DOHH2 (cell line): Measurements from ENCODE around the gene RAB8B.

Source experiments
- H3F3A ChIP-seq: fragments of 200-600 bp; sonication (generic), shearing (Covaris generic); 2 replicates; pipeline ENCODE4 v1.6.0; 2016; ENCODE audit warnings: antibody characterized with exemption, mild to moderate bottlenecking; ENCODE audit not compliant: control insufficient read depth, insufficient read depth
- H3K27ac ChIP-seq: fragments of 200-600 bp; sonication (generic); 2 replicates; pipeline ENCODE4 v1.5.1; 2014; ENCODE audit warnings: low read depth, mild to moderate bottlenecking, low read length, moderate library complexity
- H3K27me3 ChIP-seq: fragments of 200-600 bp; sonication (generic); 2 replicates; pipeline ENCODE4 v1.6.1; 2014; ENCODE audit warnings: mild to moderate bottlenecking, low read length, mixed read lengths; ENCODE audit not compliant: control insufficient read depth
- H3K36me3 ChIP-seq: fragments of 200-600 bp; sonication (generic); 2 replicates; pipeline ENCODE4 v1.6.1; 2014; ENCODE audit warnings: mild to moderate bottlenecking, low read length, moderate library complexity, mixed read lengths; ENCODE audit not compliant: control insufficient read depth
- H3K4me1 ChIP-seq: fragments of 200-600 bp; sonication (generic); 2 replicates; pipeline ENCODE4 v1.6.1; 2014; ENCODE audit warnings: mild to moderate bottlenecking, low read length, mixed read lengths; ENCODE audit not compliant: control insufficient read depth
- H3K4me2 ChIP-seq: fragments of 200-600 bp; sonication (generic); 2 replicates; pipeline ENCODE4 v1.6.0; 2014; ENCODE audit warnings: mild to moderate bottlenecking, low read length, moderate library complexity
- H3K4me3 ChIP-seq: fragments of 200-600 bp; sonication (generic); 2 replicates; pipeline ENCODE4 v1.5.1; 2014; ENCODE audit warnings: mild to moderate bottlenecking, low read length, mixed read lengths
- H3K79me2 ChIP-seq: fragments of 200-600 bp; sonication (generic); 2 replicates; pipeline ENCODE4 v1.6.1; 2014; ENCODE audit warnings: mild to moderate bottlenecking, low read length, mixed read lengths; ENCODE audit not compliant: control insufficient read depth
- H3K9me2 ChIP-seq: fragments of 200-600 bp; sonication (generic); replicated peaks from 2 replicates; pipeline ENCODE4 v1.6.1; 2014; ENCODE audit warnings: mild to moderate bottlenecking, low read length, mixed read lengths; ENCODE audit not compliant: control insufficient read depth
- H3K9me3 ChIP-seq: fragments of 200-600 bp; sonication (generic); 2 replicates; pipeline ENCODE4 v1.6.1; 2014; ENCODE audit warnings: antibody characterized with exemption, low read length, mixed read lengths; ENCODE audit not compliant: control insufficient read depth, insufficient read depth
- H4K20me1 ChIP-seq: fragments of 200-600 bp; sonication (generic); 2 replicates; pipeline ENCODE4 v1.6.0; 2014; ENCODE audit warnings: low read depth, mild to moderate bottlenecking, antibody characterized with exemption, low read length, moderate library complexity; ENCODE audit not compliant: control insufficient read depth, insufficient read depth
- EZH2phosphoT487 ChIP-seq: fragments of 200-600 bp; sonication (generic); IDR thresholded peaks from 2 replicates; pipeline ENCODE4 v1.6.1; 2017; ENCODE audit warnings: borderline replicate concordance, mild to moderate bottlenecking, antibody characterized with exemption, low read length, moderate library complexity, mixed read lengths
- TF ChIP-seq, protein P1 (sequence below): fragments of 200-600 bp; sonication (generic); IDR thresholded peaks from one replicate; pipeline ENCODE4 v1.5.1; 2014; ENCODE audit warnings: antibody characterized with exemption, mild to moderate bottlenecking, low read depth, low read length; ENCODE audit not compliant: poor library complexity, severe bottlenecking

Gene RAB8B

DNA sequence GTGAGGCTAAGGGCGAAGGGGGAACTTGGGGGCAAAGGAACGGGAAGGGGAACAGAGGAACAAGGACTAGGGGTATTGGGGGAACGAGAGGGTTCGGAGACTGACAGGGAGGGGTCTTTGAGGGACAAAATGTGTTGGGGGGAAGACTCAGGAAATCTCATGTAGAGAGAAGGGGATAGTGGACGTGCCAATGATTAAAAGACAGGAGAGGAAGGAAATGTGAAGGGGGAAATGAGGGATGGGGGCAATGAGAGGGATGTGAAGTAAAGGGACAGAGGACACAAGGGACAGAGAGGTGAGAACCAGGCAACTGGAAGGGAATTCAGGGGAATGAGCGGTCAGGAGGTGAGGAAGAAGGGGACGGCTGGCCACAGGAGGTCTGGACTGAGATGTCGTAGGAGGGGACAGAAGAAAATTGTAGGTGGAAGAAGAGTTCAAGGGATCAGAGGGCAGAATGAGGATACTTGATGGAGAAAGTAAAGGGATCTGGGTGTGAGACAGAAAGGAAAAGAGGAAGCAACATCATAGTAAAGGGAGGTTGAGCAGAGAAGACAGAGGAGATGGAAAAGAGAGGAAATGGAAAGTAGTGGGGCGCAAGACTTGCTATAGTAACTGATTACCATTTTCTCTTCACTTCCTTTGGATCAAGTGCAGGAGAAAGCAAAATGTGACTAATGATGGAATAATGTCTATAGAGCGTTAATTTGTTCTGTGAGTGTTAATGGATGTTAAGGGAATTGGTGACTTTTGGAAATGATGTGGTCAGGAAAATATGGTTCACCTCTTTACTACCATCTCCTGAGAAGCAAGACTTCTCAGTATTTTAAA, 749 bp downstream of the RAB8B start:
- H3K4me2 ChIP-seq: peak overlapping the region; percentile 94
- H3K9me3 ChIP-seq: no peaks in the 10 kb centered on the region
- H3K27me3 ChIP-seq: peaks cover 4% of the 10 kb centered on the region
- peaks cover 62% of the 10 kb centered on the region for H3K4me1 ChIP-seq
- TF ChIP-seq, protein P1, sequence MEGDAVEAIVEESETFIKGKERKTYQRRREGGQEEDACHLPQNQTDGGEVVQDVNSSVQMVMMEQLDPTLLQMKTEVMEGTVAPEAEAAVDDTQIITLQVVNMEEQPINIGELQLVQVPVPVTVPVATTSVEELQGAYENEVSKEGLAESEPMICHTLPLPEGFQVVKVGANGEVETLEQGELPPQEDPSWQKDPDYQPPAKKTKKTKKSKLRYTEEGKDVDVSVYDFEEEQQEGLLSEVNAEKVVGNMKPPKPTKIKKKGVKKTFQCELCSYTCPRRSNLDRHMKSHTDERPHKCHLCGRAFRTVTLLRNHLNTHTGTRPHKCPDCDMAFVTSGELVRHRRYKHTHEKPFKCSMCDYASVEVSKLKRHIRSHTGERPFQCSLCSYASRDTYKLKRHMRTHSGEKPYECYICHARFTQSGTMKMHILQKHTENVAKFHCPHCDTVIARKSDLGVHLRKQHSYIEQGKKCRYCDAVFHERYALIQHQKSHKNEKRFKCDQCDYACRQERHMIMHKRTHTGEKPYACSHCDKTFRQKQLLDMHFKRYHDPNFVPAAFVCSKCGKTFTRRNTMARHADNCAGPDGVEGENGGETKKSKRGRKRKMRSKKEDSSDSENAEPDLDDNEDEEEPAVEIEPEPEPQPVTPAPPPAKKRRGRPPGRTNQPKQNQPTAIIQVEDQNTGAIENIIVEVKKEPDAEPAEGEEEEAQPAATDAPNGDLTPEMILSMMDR: no peak
- TF ChIP-seq EZH2phosphoT487: no peak
- no peaks in the 10 kb centered on the region for H4K20me1 ChIP-seq
- H3K9me2 ChIP-seq: no peaks in the 10 kb centered on the region
- peaks cover 17% of the 10 kb centered on the region for H3F3A ChIP-seq
- H3K4me3 ChIP-seq: peak overlapping the region; percentile 89
- H3K36me3 ChIP-seq: no peaks in the 10 kb centered on the region
- H3K27ac ChIP-seq: peak overlapping the region; percentile 75
- H3K79me2 ChIP-seq: peaks cover 57% of the 10 kb centered on the region

GRCh38 chr15:63190769-63191649, 1.6 kb downstream of the RAB8B start:
- Histone ChIP-seq H3K79me2 (peaks cover 66% of the 10 kb centered on the region), H3K27me3 (peaks cover 4% of the 10 kb centered on the region), H3K4me1 (peaks cover 71% of the 10 kb centered on the region), H3K9me3 (no peaks in the 10 kb centered on the region), H3K4me2 (peak overlapping the region; percentile 94), H3K27ac (peak overlapping the region; percentile 75), H4K20me1 (no peaks in the 10 kb centered on the region), H3K9me2 (no peaks in the 10 kb centered on the region), H3K36me3 (peaks cover 5% of the 10 kb centered on the region), H3F3A (peaks cover 17% of the 10 kb centered on the region), H3K4me3 (peak overlapping the region; percentile 89)
- TF ChIP-seq, protein P1: no peak
- no peak for TF ChIP-seq EZH2phosphoT487

- Histone ChIP-seq H3K4me3 (peak overlapping the region; percentile 89), H3K4me2 (peak overlapping the region; percentile 94)
Observed at GRCh38 chr15:63191895-63192618, 2.7 kb downstream of the RAB8B start.

More at GRCh38 chr15:63191895-63192618, 2.7 kb downstream of the RAB8B start:
- Histone ChIP-seq H3K36me3 (peaks cover 7% of the 10 kb centered on the region), H3K27me3 (no peaks in the 10 kb centered on the region), H3F3A (peaks cover 17% of the 10 kb centered on the region), H3K9me2 (no peaks in the 10 kb centered on the region), H3K4me1 (peaks cover 75% of the 10 kb centered on the region), H4K20me1 (no peaks in the 10 kb centered on the region), H3K9me3 (no peaks in the 10 kb centered on the region), H3K79me2 (peaks cover 75% of the 10 kb centered on the region), H3K27ac (peak overlapping the region; percentile 75)
- no peak for TF ChIP-seq EZH2phosphoT487
